DOHH2 (cell line): ENCODE results near the gene TRIM47.

Source experiments
- H3F3A ChIP-seq: fragments of 200-600 bp; sonication (generic), shearing (Covaris generic); 2 replicates; pipeline ENCODE4 v1.6.0; 2016; ENCODE audit warnings: antibody characterized with exemption, mild to moderate bottlenecking; ENCODE audit not compliant: control insufficient read depth, insufficient read depth
- H3K27ac ChIP-seq: fragments of 200-600 bp; sonication (generic); 2 replicates; pipeline ENCODE4 v1.5.1; 2014; ENCODE audit warnings: low read depth, mild to moderate bottlenecking, low read length, moderate library complexity
- H3K27me3 ChIP-seq: fragments of 200-600 bp; sonication (generic); 2 replicates; pipeline ENCODE4 v1.6.1; 2014; ENCODE audit warnings: mild to moderate bottlenecking, low read length, mixed read lengths; ENCODE audit not compliant: control insufficient read depth
- H3K36me3 ChIP-seq: fragments of 200-600 bp; sonication (generic); 2 replicates; pipeline ENCODE4 v1.6.1; 2014; ENCODE audit warnings: mild to moderate bottlenecking, low read length, moderate library complexity, mixed read lengths; ENCODE audit not compliant: control insufficient read depth
- H3K4me1 ChIP-seq: fragments of 200-600 bp; sonication (generic); 2 replicates; pipeline ENCODE4 v1.6.1; 2014; ENCODE audit warnings: mild to moderate bottlenecking, low read length, mixed read lengths; ENCODE audit not compliant: control insufficient read depth
- H3K4me2 ChIP-seq: fragments of 200-600 bp; sonication (generic); 2 replicates; pipeline ENCODE4 v1.6.0; 2014; ENCODE audit warnings: mild to moderate bottlenecking, low read length, moderate library complexity
- H3K4me3 ChIP-seq: fragments of 200-600 bp; sonication (generic); 2 replicates; pipeline ENCODE4 v1.5.1; 2014; ENCODE audit warnings: mild to moderate bottlenecking, low read length, mixed read lengths
- H3K79me2 ChIP-seq: fragments of 200-600 bp; sonication (generic); 2 replicates; pipeline ENCODE4 v1.6.1; 2014; ENCODE audit warnings: mild to moderate bottlenecking, low read length, mixed read lengths; ENCODE audit not compliant: control insufficient read depth
- H3K9me2 ChIP-seq: fragments of 200-600 bp; sonication (generic); replicated peaks from 2 replicates; pipeline ENCODE4 v1.6.1; 2014; ENCODE audit warnings: mild to moderate bottlenecking, low read length, mixed read lengths; ENCODE audit not compliant: control insufficient read depth
- H3K9me3 ChIP-seq: fragments of 200-600 bp; sonication (generic); 2 replicates; pipeline ENCODE4 v1.6.1; 2014; ENCODE audit warnings: antibody characterized with exemption, low read length, mixed read lengths; ENCODE audit not compliant: control insufficient read depth, insufficient read depth
- H4K20me1 ChIP-seq: fragments of 200-600 bp; sonication (generic); 2 replicates; pipeline ENCODE4 v1.6.0; 2014; ENCODE audit warnings: low read depth, mild to moderate bottlenecking, antibody characterized with exemption, low read length, moderate library complexity; ENCODE audit not compliant: control insufficient read depth, insufficient read depth
- EZH2phosphoT487 ChIP-seq: fragments of 200-600 bp; sonication (generic); IDR thresholded peaks from 2 replicates; pipeline ENCODE4 v1.6.1; 2017; ENCODE audit warnings: borderline replicate concordance, mild to moderate bottlenecking, antibody characterized with exemption, low read length, moderate library complexity, mixed read lengths
- TF ChIP-seq, protein P1 (sequence below): fragments of 200-600 bp; sonication (generic); IDR thresholded peaks from one replicate; pipeline ENCODE4 v1.5.1; 2014; ENCODE audit warnings: antibody characterized with exemption, mild to moderate bottlenecking, low read depth, low read length; ENCODE audit not compliant: poor library complexity, severe bottlenecking

The TRIM47 gene

GRCh38 chr17:75844530-75845057 is 33.8 kb downstream of the TRIM47 start:
- Histone ChIP-seq H3K79me2 (no peaks in the 10 kb centered on the region), H3F3A (peaks cover 5% of the 10 kb centered on the region; the same call in 1 of the 2 replicates), H3K4me1 (peaks cover 37% of the 10 kb centered on the region), H3K4me2 (peak overlapping the region; percentile 96), H3K36me3 (peaks cover 35% of the 10 kb centered on the region), H3K9me3 (no peaks in the 10 kb centered on the region), H3K4me3 (peak overlapping the region; percentile 79), H3K27ac (peak overlapping the region; percentile 57), H3K9me2 (no peaks in the 10 kb centered on the region), H4K20me1 (no peaks in the 10 kb centered on the region), H3K27me3 (no peaks in the 10 kb centered on the region)
- TF ChIP-seq EZH2phosphoT487 = no peak
- TF ChIP-seq, protein P1, sequence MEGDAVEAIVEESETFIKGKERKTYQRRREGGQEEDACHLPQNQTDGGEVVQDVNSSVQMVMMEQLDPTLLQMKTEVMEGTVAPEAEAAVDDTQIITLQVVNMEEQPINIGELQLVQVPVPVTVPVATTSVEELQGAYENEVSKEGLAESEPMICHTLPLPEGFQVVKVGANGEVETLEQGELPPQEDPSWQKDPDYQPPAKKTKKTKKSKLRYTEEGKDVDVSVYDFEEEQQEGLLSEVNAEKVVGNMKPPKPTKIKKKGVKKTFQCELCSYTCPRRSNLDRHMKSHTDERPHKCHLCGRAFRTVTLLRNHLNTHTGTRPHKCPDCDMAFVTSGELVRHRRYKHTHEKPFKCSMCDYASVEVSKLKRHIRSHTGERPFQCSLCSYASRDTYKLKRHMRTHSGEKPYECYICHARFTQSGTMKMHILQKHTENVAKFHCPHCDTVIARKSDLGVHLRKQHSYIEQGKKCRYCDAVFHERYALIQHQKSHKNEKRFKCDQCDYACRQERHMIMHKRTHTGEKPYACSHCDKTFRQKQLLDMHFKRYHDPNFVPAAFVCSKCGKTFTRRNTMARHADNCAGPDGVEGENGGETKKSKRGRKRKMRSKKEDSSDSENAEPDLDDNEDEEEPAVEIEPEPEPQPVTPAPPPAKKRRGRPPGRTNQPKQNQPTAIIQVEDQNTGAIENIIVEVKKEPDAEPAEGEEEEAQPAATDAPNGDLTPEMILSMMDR = no peak

- Histone ChIP-seq H3K79me2 (no peaks in the 10 kb centered on the region), H3K36me3 (peaks cover 31% of the 10 kb centered on the region), H3K4me2 (peak within 1 kb of the TSS; percentile 96), H3K9me3 (no peaks in the 10 kb centered on the region), H4K20me1 (no peaks in the 10 kb centered on the region), H3K27ac (peak within 1 kb of the TSS; percentile 57), H3K4me1 (peaks cover 37% of the 10 kb centered on the region), H3K9me2 (no peaks in the 10 kb centered on the region), H3F3A (peaks cover 5% of the 10 kb centered on the region; the same call in 1 of the 2 replicates), H3K27me3 (no peaks in the 10 kb centered on the region), H3K4me3 (peak within 1 kb of the TSS; percentile 79)
- TF ChIP-seq, protein P1 = no peak
- TF ChIP-seq EZH2phosphoT487 = no peak
Observed at GRCh38 chr17:75843577-75844529, 34.5 kb downstream of the TRIM47 start, which contains the start of gene UNC13D. UNC13D (minus strand) TSS chr17:75844404; CDS start chr17:75844337, 67 bp downstream.

- Histone ChIP-seq H3F3A (peaks cover 5% of the 10 kb centered on the region; the same call in 1 of the 2 replicates), H3K9me3 (no peaks in the 10 kb centered on the region), H3K4me3 (peak overlapping the region; percentile 79), H3K79me2 (no peaks in the 10 kb centered on the region), H3K27ac (no peak overlapping the region), H3K36me3 (peaks cover 24% of the 10 kb centered on the region), H3K9me2 (no peaks in the 10 kb centered on the region), H4K20me1 (no peaks in the 10 kb centered on the region), H3K27me3 (no peaks in the 10 kb centered on the region), H3K4me1 (peaks cover 32% of the 10 kb centered on the region), H3K4me2 (peak overlapping the region; percentile 96)
- TF ChIP-seq, protein P1 = no peak
- no peak for TF ChIP-seq EZH2phosphoT487
Observed at GRCh38 chr17:75842963-75843576, 35.3 kb downstream of the TRIM47 start.
